GM10266 (cell line): ENCODE results near the gene ASCC2.

Experiments
- DNase-seq: peaks from one replicate; pipeline ENCODE4 v3.0.0; 2012; ENCODE audit errors: extremely low spot score
- CTCF ChIP-seq: IDR thresholded peaks from 2 replicates; pipeline ENCODE4 v1.5.1; 2012; ENCODE audit warnings: mild to moderate bottlenecking, low read depth; ENCODE audit not compliant: control insufficient read depth, insufficient read depth; ENCODE audit errors: missing control alignments

ASCC2 gene

GRCh38 chr22:29855611-29856181, 17.6 kb upstream of the ASCC2 start:
- no peak for TF ChIP-seq CTCF
- DNase-seq, result no peak

- DNase-seq, result no peak
- no peak for TF ChIP-seq CTCF
Observed at GRCh38 chr22:29854432-29854831, 16.4 kb upstream of the ASCC2 start.

GRCh38 chr22:29848111-29848510, 10.0 kb upstream of the ASCC2 start:
- DNase-seq, result no peak
- no peak for TF ChIP-seq CTCF

GRCh38 chr22:29846290-29846689, 8.2 kb upstream of the ASCC2 start:
- DNase-seq, result no peak

GRCh38 chr22:29842740-29843139, 4.7 kb upstream of the ASCC2 start:
- no peak for DNase-seq
- no peak for TF ChIP-seq CTCF

More at GRCh38 chr22:29846290-29846689, 8.2 kb upstream of the ASCC2 start:
- no peak for TF ChIP-seq CTCF

GRCh38 chr22:29842172-29842571, 4.1 kb upstream of the ASCC2 start:
- no peak for TF ChIP-seq CTCF
- DNase-seq, result no peak

- TF ChIP-seq CTCF, result no peak
- DNase-seq, result no peak
Observed at GRCh38 chr22:29840498-29840897, 2.4 kb upstream of the ASCC2 start.
